H1 (cell line): ENCODE measurements around the gene MCM3. TPM values are rescaled to one million over a fixed set of nuclear protein-coding genes. Genes with fewer than 3 reads are reported as not detected.

Experiments used
- CTCF ChIA-PET: fragments of 300-600 bp; sonication (Branson Sonifier 250); formaldehyde crosslinking; loops from one replicate; lab custom pipeline; 2021; ENCODE audit not compliant: partially characterized antibody; lab: Charles Lee
- POLR2A ChIA-PET: fragments of 300-600 bp; sonication (Branson Sonifier 250); formaldehyde crosslinking; loops from one replicate; lab custom pipeline; 2021; ENCODE audit warnings: inconsistent platforms; ENCODE audit not compliant: partially characterized antibody; lab: Charles Lee
- DNase-seq, 2 experiments: peaks; one replicate each; pipeline versions ENCODE4 v3.0.0 to v3.0.0-alpha.2; 2010 to 2022; ENCODE audit warnings: low spot score in 2 of 2, low read depth in 1 of 2, mixed read lengths in 1 of 2
- FAIRE-seq: peaks from 2 replicates; lab custom pipeline; 2011; peaks lifted over from hg19 to GRCh38; lab: Jason Lieb, UNC
- H2AFZ ChIP-seq: 2 replicates; pipeline ENCODE4 v1.8.1; 2012; ENCODE audit warnings: low read length, inconsistent platforms
- H2AK5ac ChIP-seq: 2 replicates; pipeline ENCODE4 v1.6.1; 2013; ENCODE audit warnings: low read depth, low read length
- H2BK120ac ChIP-seq: replicated peaks from 2 replicates; pipeline ENCODE3; 2013; ENCODE audit warnings: low read depth, low read length, inconsistent platforms
- H2BK12ac ChIP-seq: 2 replicates; pipeline ENCODE4 v1.6.1; 2013; ENCODE audit warnings: low read depth, low read length
- H2BK15ac ChIP-seq: 2 replicates; pipeline ENCODE4 v1.6.1; 2013; ENCODE audit warnings: low read length
- H2BK20ac ChIP-seq: 2 replicates; pipeline ENCODE4 v1.6.1; 2013; ENCODE audit warnings: low read length
- H2BK5ac ChIP-seq: 2 replicates; pipeline ENCODE4 v1.6.1; 2013; ENCODE audit warnings: low read depth, low read length
- H3K14ac ChIP-seq: 2 replicates; pipeline ENCODE4 v1.6.1; 2013; ENCODE audit warnings: inconsistent platforms; ENCODE audit not compliant: insufficient read length
- H3K18ac ChIP-seq: 2 replicates; pipeline ENCODE4 v1.6.1; 2013; ENCODE audit warnings: low read length; ENCODE audit errors: extremely low read depth
- H3K23ac ChIP-seq: 2 replicates; pipeline ENCODE4 v1.6.1; 2013; ENCODE audit warnings: inconsistent platforms; ENCODE audit not compliant: insufficient read length
- H3K23me2 ChIP-seq: 2 replicates; pipeline ENCODE4 v1.6.1; 2013; ENCODE audit warnings: low read depth, low read length
- H3K27ac ChIP-seq: 2 replicates; pipeline ENCODE4 v1.6.1; 2011; ENCODE audit warnings: low read depth, low read length, inconsistent platforms
- H3K27me3 ChIP-seq, 4 experiments: replicated peaks in 1 of 4; 1 replicate in 1 of 4; 2 replicates in 3 of 4; pipeline versions ENCODE4 v1.6.1 to v1.8.1; 2011 to 2013; ENCODE audit warnings: low read length in 3 of 4, mild to moderate bottlenecking in 3 of 4, inconsistent platforms in 2 of 4, mixed read lengths in 2 of 4, moderate library complexity in 1 of 4; ENCODE audit not compliant: control insufficient read depth in 3 of 4, insufficient read depth in 3 of 4; ENCODE audit errors: extremely low read depth in 1 of 4
- H3K36me3 ChIP-seq, 4 experiments: 2 replicates each; pipeline versions ENCODE4 v1.6.1 to v1.8.1; 2011 to 2013; ENCODE audit warnings: mild to moderate bottlenecking in 4 of 4, low read length in 3 of 4, moderate library complexity in 2 of 4, control low read depth in 1 of 4, inconsistent platforms in 1 of 4; ENCODE audit not compliant: insufficient read depth in 4 of 4, control insufficient read depth in 2 of 4
- H3K4ac ChIP-seq: replicated peaks from 2 replicates; pipeline ENCODE3; 2013; ENCODE audit warnings: low read length, low read depth, mixed read lengths, inconsistent platforms; ENCODE audit not compliant: insufficient read length
- H3K4me1 ChIP-seq, 4 experiments: replicated peaks in 1 of 4; 1 replicate in 1 of 4; 2 replicates in 3 of 4; pipeline versions ENCODE4 v1.6.1 to v1.8.1; 2011 to 2013; ENCODE audit warnings: low read length in 3 of 4, inconsistent platforms in 2 of 4, mixed read lengths in 1 of 4; ENCODE audit not compliant: insufficient read depth in 4 of 4, control insufficient read depth in 3 of 4
- H3K4me2 ChIP-seq, 2 experiments: 2 replicates each; pipeline versions ENCODE4 v1.6.1 to v1.8.1; 2011 to 2013; ENCODE audit warnings: low read depth in 2 of 2, low read length in 2 of 2, control low read depth in 1 of 2, inconsistent platforms in 1 of 2, mild to moderate bottlenecking in 1 of 2; ENCODE audit not compliant: insufficient read depth in 1 of 2
- H3K4me3 ChIP-seq, 4 experiments: fragments of 200-600, 300-600 bp in 1 of 4; sonication (generic), shearing (Covaris generic), sonication (Bioruptor Twin) in 1 of 4; 2 replicates each; pipeline versions ENCODE4 v1.5.1 to v1.8.1; 2011 to 2016; ENCODE audit warnings: low read length in 4 of 4, low read depth in 3 of 4, control low read depth in 2 of 4, inconsistent platforms in 2 of 4, mild to moderate bottlenecking in 2 of 4, mixed read lengths in 1 of 4, moderate library complexity in 1 of 4; ENCODE audit not compliant: insufficient read depth in 2 of 4; ENCODE audit errors: extremely low read depth in 1 of 4
- H3K56ac ChIP-seq: replicated peaks from 2 replicates; pipeline ENCODE3; 2013; ENCODE audit warnings: low read depth, mild to moderate bottlenecking, mixed read lengths, low read length, inconsistent platforms; ENCODE audit not compliant: insufficient read length
- H3K79me1 ChIP-seq: 2 replicates; pipeline ENCODE4 v1.6.1; 2013; ENCODE audit warnings: low read depth, low read length, control low read depth
- H3K79me2 ChIP-seq, 2 experiments: 2 replicates each; pipeline versions ENCODE4 v1.6.1 to v1.8.1; 2012 to 2013; ENCODE audit warnings: low read length in 2 of 2, mild to moderate bottlenecking in 2 of 2, inconsistent platforms in 1 of 2; ENCODE audit not compliant: insufficient read depth in 2 of 2, control insufficient read depth in 1 of 2
- H3K9ac ChIP-seq, 4 experiments: replicated peaks in 1 of 4; 1 replicate in 1 of 4; 2 replicates in 3 of 4; pipeline versions ENCODE4 v1.6.1 to v1.8.1; 2011 to 2013; ENCODE audit warnings: low read depth in 3 of 4, low read length in 3 of 4, control low read depth in 2 of 4, mild to moderate bottlenecking in 2 of 4, moderate library complexity in 2 of 4, inconsistent platforms in 1 of 4; ENCODE audit errors: extremely low read depth in 1 of 4
- H3K9me3 ChIP-seq, 2 experiments: 2 replicates each; pipeline versions ENCODE4 v1.6.1 to v1.8.1; 2012 to 2013; ENCODE audit warnings: mild to moderate bottlenecking in 2 of 2, moderate library complexity in 2 of 2, control low read depth in 1 of 2, inconsistent platforms in 1 of 2, low read depth in 1 of 2, low read length in 1 of 2, mixed read lengths in 1 of 2; ENCODE audit not compliant: insufficient read depth in 2 of 2
- H4K20me1 ChIP-seq, 2 experiments: replicated peaks in 1 of 2; 2 replicates each; pipeline versions ENCODE3 to v1.8.1; 2011 to 2013; ENCODE audit warnings: inconsistent platforms in 2 of 2, low read length in 2 of 2, mild to moderate bottlenecking in 1 of 2; ENCODE audit not compliant: insufficient read depth in 2 of 2, control insufficient read depth in 1 of 2
- H4K5ac ChIP-seq: 2 replicates; pipeline ENCODE4 v1.6.1; 2013; ENCODE audit warnings: low read length, low read depth, mixed read lengths, inconsistent platforms; ENCODE audit not compliant: insufficient read length
- H4K8ac ChIP-seq: 2 replicates; pipeline ENCODE4 v1.8.0; 2013; ENCODE audit warnings: mild to moderate bottlenecking, moderate library complexity, low read length, inconsistent platforms; ENCODE audit not compliant: insufficient read depth; ENCODE audit errors: extremely low read depth
- H4K91ac ChIP-seq: replicated peaks from 2 replicates; pipeline ENCODE3; 2013; ENCODE audit warnings: low read length, mixed read lengths, inconsistent platforms; ENCODE audit not compliant: insufficient read length
- EZH2 ChIP-seq: fragments of 200-600 bp; sonication (generic); IDR thresholded peaks from 2 replicates; pipeline ENCODE4 v1.7.1; 2012; ENCODE audit warnings: low read depth, mild to moderate bottlenecking, moderate library complexity, low read length, inconsistent platforms; ENCODE audit not compliant: severe bottlenecking
- MAFK ChIP-seq: IDR thresholded peaks from 2 replicates; pipeline ENCODE4 v1.6.1; 2012; ENCODE audit warnings: low read depth, mild to moderate bottlenecking, improper control_type of control experiment, low read length
- WGBS, 2 experiments: shearing (Covaris generic) in 1 of 2; methylation state at CpG; one replicate each; pipeline versions ENCODE4 v1.1.6 to v1.1.7; 2013 to 2015; ENCODE audit warnings: low lambda C conversion rate in 2 of 2, mixed read lengths in 2 of 2, inconsistent platforms in 1 of 2, low coverage in 1 of 2, missing lambda C conversion rate in 1 of 2; ENCODE audit not compliant: insufficient replicate concordance in 2 of 2, insufficient coverage in 1 of 2, insufficient read length in 1 of 2; ENCODE audit errors: extremely low coverage in 1 of 2, missing lambda C conversion rate in 1 of 2; 5-methylcytosine and 5-hydroxymethylcytosine counted together
- polyA plus RNA-seq, 7 experiments: library from polyadenylated mRNA; depleted of rRNA in 3 of 7; stranded (reverse) in 5 of 7; unstranded in 2 of 7; fragments of >200 nt in 5 of 7; fragments of 200-250 nt in 2 of 7; gene quantifications; 1 replicate in 5 of 7; 2 replicates in 1 of 7; 4 replicates in 1 of 7; pipeline versions ENCODE4 v1.2.1 to v1.2.3, GENCODE V29; 2011 to 2013; ENCODE audit warnings: missing spikeins in 2 of 7, mixed read lengths in 2 of 7
- total RNA-seq: library from RNA; stranded (reverse); fragmentation: NEBNext Ultra II Directional; extraction: Animal tissue kit (Norgen Biotek cat#: 25700); gene quantifications from 2 replicates; pipeline ENCODE4 v1.2.1, GENCODE V29; 2021
- TF ChIP-seq, protein P1 (sequence below), 3 experiments: IDR thresholded peaks; 1 replicate in 2 of 3; 2 replicates in 1 of 3; pipeline versions ENCODE4 v1.5.1 to v1.6.1; 2011; ENCODE audit warnings: low read length in 3 of 3, mild to moderate bottlenecking in 3 of 3, inconsistent platforms in 2 of 3, low read depth in 1 of 3, moderate library complexity in 1 of 3; ENCODE audit not compliant: insufficient read depth in 1 of 3; ENCODE audit errors: control extremely low read depth in 1 of 3

MCM3 gene
- total and polyA plus RNA-seq, 2 of the 8 experiments (the other 6 are each of a cell fraction or from before 2014, with no cell fraction given) = 275 to 293 TPM

DNA sequence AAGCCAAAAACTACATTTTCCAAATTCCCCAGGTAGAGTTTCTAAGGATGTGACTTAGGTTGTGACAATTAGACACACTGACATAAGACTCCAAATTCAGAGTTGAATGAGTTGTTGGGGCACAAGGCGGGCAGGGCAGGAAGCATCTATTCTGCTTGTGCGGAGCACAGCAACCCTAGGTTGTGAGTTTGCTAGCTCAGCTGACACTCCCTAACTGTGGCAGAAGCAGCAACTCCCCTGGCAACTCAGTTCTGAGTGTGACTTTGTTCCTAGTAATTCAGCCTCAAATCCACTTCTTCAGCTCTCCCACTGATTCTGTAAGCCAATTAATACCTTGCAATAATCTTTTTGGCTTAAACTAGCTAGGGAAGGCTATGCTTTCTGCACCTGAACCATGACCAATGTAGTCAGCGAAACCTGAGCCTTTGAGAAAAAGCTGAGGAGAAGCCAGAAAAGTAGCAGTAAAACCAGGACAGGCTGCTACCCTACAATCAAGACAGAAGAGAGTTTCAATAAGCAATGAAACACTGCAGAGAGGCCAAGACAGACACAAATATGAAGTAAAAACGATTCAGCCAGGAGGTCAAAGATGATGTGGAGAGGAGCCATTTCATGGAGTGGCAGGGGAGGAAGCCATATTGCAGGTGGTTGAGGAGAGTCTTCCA lies 47.4 kb upstream of the MCM3 start:
- no peak overlapping the region for H3K4me2 ChIP-seq
- no peak overlapping the region for H3K9ac ChIP-seq
- H2AK5ac ChIP-seq = no peak overlapping the region
- DNase-seq (no peak), FAIRE-seq (no peak)
- H3K9me3 ChIP-seq = no peaks in the 10 kb centered on the region
- H3K4me1 ChIP-seq = peaks cover 0 to 6% (median 0%) of the 10 kb centered on the region in 4 experiments; a peak in 1 of 7 replicates
- no peak overlapping the region for H3K14ac ChIP-seq
- no peak overlapping the region for H4K91ac ChIP-seq
- H3K36me3 ChIP-seq = no peaks in the 10 kb centered on the region
- no peak overlapping the region for H3K4ac ChIP-seq
- TF ChIP-seq, protein P1, sequence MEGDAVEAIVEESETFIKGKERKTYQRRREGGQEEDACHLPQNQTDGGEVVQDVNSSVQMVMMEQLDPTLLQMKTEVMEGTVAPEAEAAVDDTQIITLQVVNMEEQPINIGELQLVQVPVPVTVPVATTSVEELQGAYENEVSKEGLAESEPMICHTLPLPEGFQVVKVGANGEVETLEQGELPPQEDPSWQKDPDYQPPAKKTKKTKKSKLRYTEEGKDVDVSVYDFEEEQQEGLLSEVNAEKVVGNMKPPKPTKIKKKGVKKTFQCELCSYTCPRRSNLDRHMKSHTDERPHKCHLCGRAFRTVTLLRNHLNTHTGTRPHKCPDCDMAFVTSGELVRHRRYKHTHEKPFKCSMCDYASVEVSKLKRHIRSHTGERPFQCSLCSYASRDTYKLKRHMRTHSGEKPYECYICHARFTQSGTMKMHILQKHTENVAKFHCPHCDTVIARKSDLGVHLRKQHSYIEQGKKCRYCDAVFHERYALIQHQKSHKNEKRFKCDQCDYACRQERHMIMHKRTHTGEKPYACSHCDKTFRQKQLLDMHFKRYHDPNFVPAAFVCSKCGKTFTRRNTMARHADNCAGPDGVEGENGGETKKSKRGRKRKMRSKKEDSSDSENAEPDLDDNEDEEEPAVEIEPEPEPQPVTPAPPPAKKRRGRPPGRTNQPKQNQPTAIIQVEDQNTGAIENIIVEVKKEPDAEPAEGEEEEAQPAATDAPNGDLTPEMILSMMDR (IDR thresholded peaks at IDR 0.05; ENCODE audit: control extremely low read depth in 1 of 3, insufficient read depth in 1 of 3, low read depth in 1 of 3, low read length in 3 of 3) = no peak
- TF ChIP-seq EZH2 = no peak
- TF ChIP-seq MAFK = no peak
- ChIA-PET POLR2A (interaction anchor here (0.5 kb wide), 1 partner anchor 26 kb away, joined by 3 read pairs; no protein-coding TSS in a partner anchor), CTCF (interaction anchor here (1.3 to 1.7 kb wide), 2 partner anchors 24 to 46 kb away, joined by 3 to 4 read pairs; no protein-coding TSS in a partner anchor)
- no peaks in the 10 kb centered on the region; a peak in 1 of 7 replicates for H3K27me3 ChIP-seq
- H3K79me1 ChIP-seq = no peaks in the 10 kb centered on the region
- no peaks in the 10 kb centered on the region for H4K20me1 ChIP-seq
- 90% methylated on average over 4 of the region's 4 CpGs; no CpG with 5 or more reads in 1 of the 2 experiments for WGBS, 2 experiments
- H3K56ac ChIP-seq = no peak overlapping the region
- H3K27ac ChIP-seq = no peak overlapping the region
- H3K23me2 ChIP-seq = no peaks in the 10 kb centered on the region
- H4K5ac ChIP-seq = no peak overlapping the region
- peak overlapping the region; percentile 84 for H2AFZ ChIP-seq
- H4K8ac ChIP-seq = no peak overlapping the region
- no peak overlapping the region for H3K23ac ChIP-seq
- no peak overlapping the region for H2BK20ac ChIP-seq
- no peak overlapping the region for H2BK12ac ChIP-seq
- H2BK5ac ChIP-seq = no peak overlapping the region
- H3K4me3 ChIP-seq = no peak overlapping the region
- no peak overlapping the region for H3K18ac ChIP-seq
- H2BK120ac ChIP-seq = no peak overlapping the region
- H3K79me2 ChIP-seq = no peaks in the 10 kb centered on the region
- no peak overlapping the region for H2BK15ac ChIP-seq
